B cell (primary cell): ENCODE results near the gene ZNF471. TPM values are rescaled to one million over a fixed set of nuclear protein-coding genes. Genes with fewer than 3 reads are reported as not detected.

Experiments
- ATAC-seq: fragments of 200-7000 bp; cut with Tn5 transposase; one replicate; pipeline ENCODE4 v1.10.0; 2021; ENCODE audit warnings: low read depth, mild to moderate bottlenecking, moderate number of reproducible peaks, moderate library complexity
- CTCF ChIA-PET: fragments of 350-600 bp; sonication (Branson Sonifier 250); formaldehyde crosslinking; loops from one replicate; lab custom pipeline; 2021; ENCODE audit warnings: antibody characterized with exemption, inconsistent platforms; lab: Charles Lee
- POLR2A ChIA-PET: fragments of 350-600 bp; sonication (Branson Sonifier 250); formaldehyde crosslinking; loops from one replicate; lab custom pipeline; 2021; ENCODE audit warnings: antibody characterized with exemption; lab: Charles Lee
- DNase-seq: peaks from one replicate; pipeline ENCODE4 v3.0.0; 2013
- H2AFZ ChIP-seq: 2 replicates; pipeline ENCODE4 v1.6.1; 2012; ENCODE audit warnings: mild to moderate bottlenecking, low read depth, low read length; ENCODE audit not compliant: insufficient read depth, poor library complexity, severe bottlenecking
- H3K27ac ChIP-seq, 2 donors: 1 replicate in 1 of 2; 2 replicates in 1 of 2; pipeline ENCODE4 v1.5.1; 2012 to 2013; ENCODE audit warnings: low read length in 2 of 2, mild to moderate bottlenecking in 2 of 2, moderate library complexity in 1 of 2
- H3K27me3 ChIP-seq, 4 experiments: fragments of 200-600 bp in 1 of 4; sonication (generic) in 1 of 4; replicated peaks in 1 of 4; 1 replicate in 2 of 4; 2 replicates in 2 of 4; pipeline versions ENCODE4 v1.6.1 to v1.7.0; 2013 to 2016; ENCODE audit warnings: low read length in 3 of 4, mild to moderate bottlenecking in 2 of 4, mixed read lengths in 1 of 4, moderate library complexity in 1 of 4; ENCODE audit not compliant: insufficient read depth in 4 of 4, control insufficient read depth in 3 of 4; ENCODE audit errors: control extremely low read depth in 1 of 4
- H3K36me3 ChIP-seq, 2 experiments: replicated peaks in 1 of 2; 1 replicate in 1 of 2; 2 replicates in 1 of 2; pipeline versions ENCODE4 v1.6.1 to v1.7.1; 2013; ENCODE audit warnings: low read length in 1 of 2; ENCODE audit not compliant: insufficient read depth in 2 of 2, control insufficient read depth in 1 of 2; ENCODE audit errors: control extremely low read depth in 1 of 2, extremely low read depth in 1 of 2
- H3K4me1 ChIP-seq, 2 donors: fragments of 200-600 bp in 1 of 2; sonication (generic) in 1 of 2; 1 replicate in 1 of 2; 2 replicates in 1 of 2; pipeline versions ENCODE4 v1.5.1 to v1.6.1; 2013 to 2017; ENCODE audit warnings: low read length in 2 of 2; ENCODE audit not compliant: control insufficient read depth in 2 of 2, insufficient read depth in 2 of 2
- H3K4me2 ChIP-seq: replicated peaks from 2 replicates; pipeline ENCODE3; 2012; ENCODE audit warnings: mild to moderate bottlenecking, low read depth, low read length; ENCODE audit not compliant: poor library complexity, severe bottlenecking
- H3K4me3 ChIP-seq, 5 experiments: fragments of 200-600 bp in 1 of 5; sonication (generic) in 1 of 5; 1 replicate in 3 of 5; 2 replicates in 2 of 5; pipeline versions ENCODE4 v1.5.1 to v1.7.0; 2011 to 2016; ENCODE audit warnings: low read length in 4 of 5, mild to moderate bottlenecking in 4 of 5, low read depth in 2 of 5, control low read depth in 1 of 5, moderate library complexity in 1 of 5; ENCODE audit not compliant: insufficient read depth in 1 of 5; ENCODE audit errors: control extremely low read depth in 1 of 5, extremely low read depth in 1 of 5
- H3K79me2 ChIP-seq: fragments of 200-600 bp; sonication (generic); one replicate; pipeline ENCODE4 v1.6.0; 2016; ENCODE audit warnings: low read length; ENCODE audit not compliant: control insufficient read depth, insufficient read depth
- H3K9ac ChIP-seq: fragments of 200-600 bp; sonication (generic); 2 replicates; pipeline ENCODE4 v1.6.1; 2017; ENCODE audit warnings: mild to moderate bottlenecking, low read length, moderate library complexity
- H3K9me3 ChIP-seq, 3 donors: one replicate each; pipeline versions ENCODE4 v1.6.1 to v1.7.1; 2013; ENCODE audit warnings: low read length in 2 of 3; ENCODE audit not compliant: control insufficient read depth in 2 of 3, insufficient read depth in 1 of 3; ENCODE audit errors: control extremely low read depth in 1 of 3
- H4K20me1 ChIP-seq: 2 replicates; pipeline ENCODE4 v1.6.0; 2012; ENCODE audit warnings: mild to moderate bottlenecking, low read length; ENCODE audit not compliant: insufficient read depth, control insufficient read depth, poor library complexity, severe bottlenecking
- H3K27ac Mint-ChIP-seq: one replicate; pipeline ENCODE4 v1.8.0; 2021; ENCODE audit warnings: mixed read lengths
- H3K27me3 Mint-ChIP-seq: one replicate; pipeline ENCODE4 v1.8.0; 2021; ENCODE audit warnings: mixed read lengths
- H3K4me1 Mint-ChIP-seq: one replicate; pipeline ENCODE4 v1.8.0; 2021; ENCODE audit warnings: mixed read lengths
- H3K4me3 Mint-ChIP-seq: one replicate; pipeline ENCODE4 v1.8.0; 2021; ENCODE audit warnings: mixed read lengths
- H3K9me3 Mint-ChIP-seq: one replicate; pipeline ENCODE4 v1.8.0; 2022; ENCODE audit warnings: mixed read lengths; ENCODE audit not compliant: insufficient read depth
- CTCF ChIP-seq: fragments of 200-600 bp; IDR thresholded peaks from one replicate; pipeline ENCODE4 v1.8.0; 2022; ENCODE audit warnings: antibody characterized with exemption, mild to moderate bottlenecking
- EZH2 ChIP-seq: IDR thresholded peaks from 2 replicates; pipeline ENCODE4 v1.6.1; 2012; ENCODE audit warnings: borderline replicate concordance, low read depth, mild to moderate bottlenecking, moderate library complexity, low read length; ENCODE audit not compliant: insufficient read depth, poor library complexity, severe bottlenecking
- WGBS: methylation state at CpG from one replicate; pipeline ENCODE4 v1.1.5; 2013; ENCODE audit warnings: missing lambda C conversion rate; ENCODE audit not compliant: insufficient coverage; 5-methylcytosine and 5-hydroxymethylcytosine counted together
- intact Hi-C: fragments of 100-400 bp; cut with micrococcal nuclease; formaldehyde crosslinking; loops from one replicate; pipeline ENCODE4 v1.10.0; 2022
- polyA plus RNA-seq: library from polyadenylated mRNA; depleted of rRNA; stranded (reverse); fragments of >200 nt; gene quantifications from 2 replicates; pipeline ENCODE4 v1.2.3, GENCODE V29; 2012
- total RNA-seq, 2 donors: library from RNA; stranded (reverse); fragments of 120-200 nt in 1 of 2; gene quantifications; 1 replicate in 1 of 2; 2 replicates in 1 of 2; pipeline versions ENCODE4 v1.2.3 to v1.2.4, GENCODE V29; 2013 to 2022

The ZNF471 gene
- total and polyA plus RNA-seq, 2 donors (not counting 1 experiment from before 2014, with no cell fraction given), result 0.91 to 5.9 TPM

GRCh38 chr19:56554272-56554869, 46.7 kb downstream of the ZNF471 start:
- no peaks in the 10 kb centered on the region for H3K27me3 ChIP-seq
- H3K27ac ChIP-seq, result no peak overlapping the region
- no peaks in the 10 kb centered on the region for H4K20me1 ChIP-seq
- H3K79me2 ChIP-seq, result no peaks in the 10 kb centered on the region
- no peak for TF ChIP-seq EZH2
- intact Hi-C loops, result no loop called here
- H3K9ac ChIP-seq, result no peak overlapping the region
- no peak overlapping the region for H3K4me2 ChIP-seq
- ATAC-seq (no peak), DNase-seq (no peak)
- no peak overlapping the region for H2AFZ ChIP-seq
- peaks cover 42% of the 10 kb centered on the region for H3K9me3 Mint-ChIP-seq
- H3K36me3 ChIP-seq, result peaks cover 6 to 19% of the 10 kb centered on the region in 2 experiments
- CTCF ChIA-PET, result no interaction called here
- no peak overlapping the region for H3K4me3 ChIP-seq
- peaks cover 19 to 87% (median 29%) of the 10 kb centered on the region in 3 donors for H3K9me3 ChIP-seq
- POLR2A ChIA-PET, result no interaction called here
- H3K4me1 Mint-ChIP-seq, result no peaks in the 10 kb centered on the region
- no peak overlapping the region for H3K4me3 Mint-ChIP-seq
- no peaks in the 10 kb centered on the region for H3K27me3 Mint-ChIP-seq
- no peak overlapping the region for H3K27ac Mint-ChIP-seq
- H3K4me1 ChIP-seq, result no peaks in the 10 kb centered on the region
- 88% methylated on average over 1 of the region's 6 CpGs for WGBS

- peaks cover 12% of the 10 kb centered on the region for H3K4me1 Mint-ChIP-seq
- ATAC-seq (no peak), DNase-seq (no peak)
- Histone ChIP-seq H3K36me3 (no peaks in the 10 kb centered on the region), H3K79me2 (peaks cover 7% of the 10 kb centered on the region), H3K4me3 (no peak overlapping the region), H4K20me1 (no peaks in the 10 kb centered on the region), H3K9me3 (peaks cover 7 to 69% (median 53%) of the 10 kb centered on the region in 3 donors), H3K4me2 (no peak overlapping the region), H3K4me1 (peaks cover 4 to 7% of the 10 kb centered on the region in 2 donors), H3K9ac (no peak overlapping the region), H2AFZ (no peak overlapping the region), H3K27me3 (no peaks in the 10 kb centered on the region), H3K27ac (no peak overlapping the region)
- H3K27ac Mint-ChIP-seq, result no peak overlapping the region
- intact Hi-C loops, result no loop called here
- ChIA-PET POLR2A (no interaction called here), CTCF (no interaction called here)
- TF ChIP-seq EZH2, result no peak
- TF ChIP-seq CTCF, result no peak
- no peak overlapping the region for H3K4me3 Mint-ChIP-seq
- H3K27me3 Mint-ChIP-seq, result no peaks in the 10 kb centered on the region
- H3K9me3 Mint-ChIP-seq, result peaks cover 42% of the 10 kb centered on the region
- WGBS, result 88% methylated on average over 1 of the region's 2 CpGs
Measured at GRCh38 chr19:56562766-56563165, 55.1 kb downstream of the ZNF471 start.
